HG03025 (cell line): ENCODE data around the gene IFT52.
"Not testable (repeated sequence)": the region's sequence is repeated elsewhere in the genome, so short reads cannot be mapped to it uniquely, and the experiment has no call there.

Experiments used
- ATAC-seq: cut with Tn5 transposase; IDR thresholded peaks from one replicate; pipeline ENCODE4 v1.9.1; 2021; ENCODE audit warnings: mild to moderate bottlenecking, moderate library complexity; ENCODE audit not compliant: unreplicated experiment, low FRiP score

IFT52 gene

GRCh38 chr20:43564993-43565757 is 25.6 kb upstream of the IFT52 start:
- ATAC-seq, result no peak

GRCh38 chr20:43565758-43566104 is 25.0 kb upstream of the IFT52 start:
- ATAC-seq, result no peak

GRCh38 chr20:43567477-43567876 is 23.3 kb upstream of the IFT52 start:
- ATAC-seq, result no peak

- no peak for ATAC-seq
Observed at GRCh38 chr20:43568706-43569105, 22.0 kb upstream of the IFT52 start.

- ATAC-seq, result no peak
Observed at GRCh38 chr20:43569282-43569681, 21.5 kb upstream of the IFT52 start.

GRCh38 chr20:43570496-43570895 is 20.2 kb upstream of the IFT52 start:
- no peak for ATAC-seq

GRCh38 chr20:43571310-43571709 is 19.4 kb upstream of the IFT52 start:
- ATAC-seq, result no peak

GRCh38 chr20:43571771-43572170 is 19.0 kb upstream of the IFT52 start:
- no peak for ATAC-seq

GRCh38 chr20:43572891-43573290 is 17.8 kb upstream of the IFT52 start:
- ATAC-seq, result no peak

GRCh38 chr20:43576108-43576507 is 14.6 kb upstream of the IFT52 start:
- no peak for ATAC-seq

- ATAC-seq, result no peak
Observed at GRCh38 chr20:43579861-43580793, 10.6 kb upstream of the IFT52 start.

- ATAC-seq, result no peak
Observed at GRCh38 chr20:43583133-43583864, 7.4 kb upstream of the IFT52 start.

- no peak for ATAC-seq
Observed at GRCh38 chr20:43583982-43584432, 6.7 kb upstream of the IFT52 start.

GRCh38 chr20:43584448-43585136 is 6.1 kb upstream of the IFT52 start:
- ATAC-seq, result no peak

- no peak for ATAC-seq
Observed at GRCh38 chr20:43586641-43587040, 4.1 kb upstream of the IFT52 start.

GRCh38 chr20:43588526-43588925 is 2.2 kb upstream of the IFT52 start:
- not testable (repeated sequence) for ATAC-seq

- no peak for ATAC-seq
Observed at GRCh38 chr20:43590036-43590391, 723 bp upstream of the IFT52 start.

- ATAC-seq, result not testable (repeated sequence)
Observed at GRCh38 chr20:43601960-43602359, 11.2 kb downstream of the IFT52 start.

GRCh38 chr20:43603124-43603523 is 12.4 kb downstream of the IFT52 start:
- ATAC-seq, result no peak

- ATAC-seq, result no peak
Observed at GRCh38 chr20:43605715-43606114, 15.0 kb downstream of the IFT52 start.
